ENCODE data around the gene HMCES.
"Not testable (repeated sequence)": the region's sequence is repeated elsewhere in the genome, so short reads cannot be mapped to it uniquely, and the experiment has no call there.

Gene HMCES

GRCh38 chr3:129321887-129322286, 43.2 kb downstream of the HMCES start:
- no peak for DNase-seq (ENCODE audit: low spot score)

GRCh38 chr3:129323651-129324294, 45.1 kb downstream of the HMCES start:
- DNase-seq (ENCODE audit: low spot score): peak; percentile 79

- no peak for DNase-seq (ENCODE audit: low spot score)
These were observed 46.2 kb downstream of the HMCES start for GRCh38 chr3:129324855-129325254.

GRCh38 chr3:129325383-129325782, 46.7 kb downstream of the HMCES start:
- no peak for DNase-seq (ENCODE audit: low spot score)

- no peak for DNase-seq (ENCODE audit: low spot score)
These were observed 47.5 kb downstream of the HMCES start for GRCh38 chr3:129326138-129326537.

GRCh38 chr3:129326595-129326994, 47.9 kb downstream of the HMCES start:
- DNase-seq (ENCODE audit: low spot score): no peak

- DNase-seq (ENCODE audit: low spot score): no peak
These were observed 48.8 kb downstream of the HMCES start for GRCh38 chr3:129327510-129327909.

GRCh38 chr3:129329858-129330257, 51.2 kb downstream of the HMCES start:
- no peak for DNase-seq (ENCODE audit: low spot score)

- no peak for DNase-seq (ENCODE audit: low spot score)
These were observed 51.7 kb downstream of the HMCES start for GRCh38 chr3:129330409-129330808.

GRCh38 chr3:129333891-129334290, 55.2 kb downstream of the HMCES start:
- DNase-seq (ENCODE audit: low spot score): no peak

- no peak for DNase-seq (ENCODE audit: low spot score)
These were observed 57.5 kb downstream of the HMCES start for GRCh38 chr3:129336093-129336706.

GRCh38 chr3:129337719-129338118, 59.0 kb downstream of the HMCES start:
- DNase-seq (ENCODE audit: low spot score): not testable (repeated sequence)

GRCh38 chr3:129339186-129339585, 60.5 kb downstream of the HMCES start:
- DNase-seq (ENCODE audit: low spot score): not testable (repeated sequence)

- DNase-seq (ENCODE audit: low spot score): not testable (repeated sequence)
These were observed 61.2 kb downstream of the HMCES start for GRCh38 chr3:129339833-129340232.

- no peak for DNase-seq (ENCODE audit: low spot score)
These were observed 62.9 kb downstream of the HMCES start for GRCh38 chr3:129341331-129342141.

GRCh38 chr3:129343643-129344360, 65.1 kb downstream of the HMCES start:
- DNase-seq (ENCODE audit: low spot score): peak; percentile 93

- peak; percentile 85 for DNase-seq (ENCODE audit: low spot score)
These were observed 66.0 kb downstream of the HMCES start for GRCh38 chr3:129344540-129345220.

- no peak for DNase-seq (ENCODE audit: low spot score)
These were observed 66.6 kb downstream of the HMCES start for GRCh38 chr3:129345281-129345680.

GRCh38 chr3:129345971-129346370, 67.3 kb downstream of the HMCES start:
- DNase-seq (ENCODE audit: low spot score): no peak

GRCh38 chr3:129346695-129347457, 68.2 kb downstream of the HMCES start:
- DNase-seq (ENCODE audit: low spot score): no peak

GRCh38 chr3:129347458-129347845, 68.8 kb downstream of the HMCES start:
- no peak for DNase-seq (ENCODE audit: low spot score)
